Inferior parietal cortex (tissue), 1 donor: ENCODE results near the gene MCCC2.
"Not testable (repeated sequence)": the region's sequence is repeated elsewhere in the genome, so short reads cannot be mapped to it uniquely, and the experiment has no call there.

ENCODE experiments used
- DNase-seq: peaks from one replicate; pipeline ENCODE4 v3.0.0-alpha.2; 2016; ENCODE audit errors: extremely low spot score

Gene MCCC2

GRCh38 chr5:71597001-71597400, 9.9 kb downstream of the MCCC2 start:
- DNase-seq, result no peak

GRCh38 chr5:71600783-71601182, 13.6 kb downstream of the MCCC2 start:
- DNase-seq, result no peak

GRCh38 chr5:71601222-71602026, 14.3 kb downstream of the MCCC2 start:
- peak; percentile 55 for DNase-seq

DNA sequence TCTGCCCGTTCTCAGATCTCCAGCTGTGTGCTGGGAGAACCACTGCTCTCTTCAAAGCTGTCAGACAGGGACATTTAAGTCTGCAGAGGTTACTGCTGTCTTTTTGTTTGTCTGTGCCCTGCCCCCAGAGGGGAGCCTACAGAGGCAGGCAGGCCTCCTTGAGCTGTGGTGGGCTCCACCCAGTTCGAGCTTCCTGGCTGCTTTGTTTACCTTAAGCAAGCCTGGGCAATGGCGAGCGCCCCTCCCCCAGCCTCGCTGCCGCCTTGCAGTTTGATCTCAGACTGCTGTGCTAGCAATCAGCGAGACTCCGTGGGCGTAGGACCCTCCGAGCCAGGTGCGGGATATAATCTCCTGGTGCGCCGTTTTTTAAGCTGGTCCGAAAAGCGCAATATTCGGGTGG, 22.8 kb downstream of the MCCC2 start:
- not testable (repeated sequence) for DNase-seq

DNA sequence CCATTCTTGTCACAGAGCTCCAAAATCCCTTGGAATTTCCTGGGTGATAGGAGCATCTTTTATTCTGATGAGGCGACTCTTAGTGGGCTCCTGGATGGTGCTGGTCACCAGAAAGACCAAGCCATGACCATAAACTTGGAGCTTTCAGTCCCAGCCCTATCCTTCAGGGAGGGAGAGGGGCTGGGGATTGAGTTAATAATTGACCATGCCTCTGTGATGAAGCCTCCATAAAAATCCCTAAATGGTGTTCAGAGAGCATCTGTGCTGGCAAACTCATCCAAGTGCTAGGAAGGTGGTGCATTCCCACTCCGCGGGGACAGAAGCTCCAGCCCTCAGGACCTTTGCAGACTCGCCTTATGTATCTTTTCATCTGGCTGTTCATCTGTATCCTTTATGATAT, 28.7 kb downstream of the MCCC2 start:
- DNase-seq, result no peak

DNA sequence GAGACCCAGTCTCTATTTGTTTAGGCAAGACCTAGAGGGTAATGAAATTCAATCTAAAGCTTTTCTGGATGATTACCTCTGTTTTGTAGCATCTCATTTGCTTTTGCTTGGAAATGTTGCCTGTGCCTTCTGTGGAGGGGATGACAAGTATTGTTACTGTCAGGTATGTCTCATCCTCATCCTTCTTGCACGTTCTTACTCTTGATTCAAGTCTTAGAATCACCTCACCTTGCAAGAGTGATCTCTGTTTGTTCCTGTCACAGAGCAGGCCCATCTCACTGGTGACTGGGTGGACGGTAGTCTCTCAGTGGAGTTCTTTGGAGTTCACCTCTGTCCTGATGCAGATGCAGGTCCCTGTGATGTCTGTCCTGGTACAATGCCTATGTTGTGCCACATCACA, 33.5 kb downstream of the MCCC2 start:
- no peak for DNase-seq

- DNase-seq, result no peak
These were observed 34.1 kb downstream of the MCCC2 start for GRCh38 chr5:71621268-71621667.

DNA sequence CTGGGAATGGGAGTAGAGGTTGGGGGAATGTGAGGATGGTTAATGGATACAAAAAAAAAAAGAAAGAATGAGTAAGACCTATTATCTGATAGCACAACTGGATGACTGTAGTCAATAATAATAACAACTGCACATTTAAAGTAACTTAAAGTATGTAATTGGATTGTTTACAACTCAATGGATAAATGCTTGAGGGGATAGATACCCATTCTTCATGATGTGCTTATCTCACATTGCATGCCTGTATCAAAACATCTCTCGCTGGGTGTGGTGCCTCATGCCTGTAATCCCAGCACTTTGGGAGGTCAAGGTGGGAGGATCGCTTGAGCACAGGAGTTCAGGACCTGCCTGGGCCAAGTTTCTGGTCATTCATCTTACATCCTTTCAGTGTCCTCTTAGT, 34.6 kb downstream of the MCCC2 start:
- no peak for DNase-seq

DNA sequence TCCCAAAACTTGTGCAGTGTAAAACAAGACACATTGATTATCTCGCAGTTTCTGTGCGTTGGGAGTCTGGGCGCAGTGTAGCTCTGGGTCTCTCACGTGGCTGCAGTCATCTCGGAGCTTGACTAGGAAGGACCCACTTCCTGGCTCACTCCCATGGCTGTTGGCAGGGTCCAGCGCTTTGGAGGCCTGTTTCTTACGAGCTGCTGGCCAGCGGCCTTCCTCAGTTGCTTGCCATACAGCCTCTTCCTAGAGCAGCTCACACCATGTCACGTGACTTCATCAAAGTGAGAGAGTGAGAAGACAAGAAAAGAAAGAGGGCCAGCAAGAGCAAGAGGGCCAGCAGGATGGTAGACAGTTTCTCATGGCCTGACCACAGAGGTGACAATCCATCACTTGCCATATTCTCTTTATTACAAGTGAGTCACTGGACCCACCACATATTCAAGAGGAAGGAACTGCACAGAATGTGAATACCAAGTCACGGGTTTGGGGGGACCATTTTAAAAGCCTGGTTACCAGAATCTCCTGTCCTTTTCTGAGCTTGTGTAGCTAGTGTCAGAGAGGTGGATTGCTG, 36.2 kb downstream of the MCCC2 start:
- no peak for DNase-seq

- DNase-seq, result no peak
These were observed 42.8 kb downstream of the MCCC2 start for GRCh38 chr5:71629950-71630349.

GRCh38 chr5:71631070-71631469, 43.9 kb downstream of the MCCC2 start:
- no peak for DNase-seq

DNA sequence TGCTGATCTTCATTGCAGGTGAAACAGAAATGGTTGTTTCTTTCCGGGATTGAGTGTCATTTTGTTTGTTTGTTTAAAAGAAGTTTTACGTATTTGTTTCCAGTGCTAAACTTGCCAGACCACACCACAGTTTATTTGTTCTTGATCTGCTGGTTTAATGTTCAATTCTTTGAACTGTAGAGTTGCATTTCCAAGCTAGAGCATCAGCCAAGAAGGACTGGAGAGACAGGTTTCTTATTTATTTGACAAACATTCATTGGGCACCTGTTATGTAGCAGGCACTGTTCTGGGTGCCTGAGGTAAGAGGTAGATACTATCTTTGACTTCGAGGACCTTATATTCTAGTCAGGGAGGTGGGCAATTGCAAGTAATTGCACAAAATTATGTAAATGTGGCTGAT, 45.0 kb downstream of the MCCC2 start:
- no peak for DNase-seq

- no peak for DNase-seq
These were observed 46.4 kb downstream of the MCCC2 start for GRCh38 chr5:71633255-71634155.

- no peak for DNase-seq
These were observed 50.0 kb downstream of the MCCC2 start for GRCh38 chr5:71637133-71637532.

- DNase-seq, result no peak
These were observed 53.3 kb downstream of the MCCC2 start for GRCh38 chr5:71640408-71640807.

GRCh38 chr5:71645030-71645429, 57.9 kb downstream of the MCCC2 start:
- no peak for DNase-seq

DNA sequence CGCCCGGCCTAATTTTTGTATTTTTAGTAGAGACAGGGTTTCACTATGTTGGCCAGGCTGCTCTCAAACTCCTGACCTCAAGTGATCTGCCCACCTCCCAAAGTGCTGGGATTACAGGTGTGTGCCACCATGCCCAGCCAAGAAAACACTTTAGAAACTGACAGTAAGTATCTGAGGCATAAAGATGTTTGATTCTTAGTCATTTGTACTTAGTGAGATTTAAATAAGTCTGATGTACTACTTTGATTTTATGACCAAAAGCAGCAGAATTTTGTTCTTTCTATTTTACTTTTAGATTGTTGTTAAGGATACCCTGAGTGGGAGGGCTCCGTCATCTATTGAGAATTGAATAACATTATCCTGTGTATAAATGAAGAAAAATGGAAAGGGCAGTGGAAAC, 63.8 kb downstream of the MCCC2 start:
- DNase-seq, result not testable (repeated sequence)

DNA sequence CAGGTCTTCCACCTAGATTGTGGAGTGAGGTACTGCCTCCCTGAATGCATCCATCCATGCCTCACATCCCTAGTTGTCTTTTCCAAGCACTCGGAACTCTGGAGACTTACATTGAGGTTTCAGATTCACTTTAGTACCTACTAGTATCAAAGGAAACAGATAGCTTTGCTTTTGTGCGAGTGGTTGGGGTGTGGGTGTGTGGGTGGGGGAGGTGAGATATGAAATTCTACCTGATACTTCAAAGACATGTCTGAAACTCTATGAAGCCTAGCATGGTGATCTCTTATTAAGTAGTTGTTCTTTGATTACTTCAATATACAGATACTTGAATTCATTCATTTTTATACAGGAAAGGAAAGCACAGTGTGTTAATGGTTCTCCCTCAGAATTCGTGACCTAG, 64.4 kb downstream of the MCCC2 start:
- no peak for DNase-seq

DNA sequence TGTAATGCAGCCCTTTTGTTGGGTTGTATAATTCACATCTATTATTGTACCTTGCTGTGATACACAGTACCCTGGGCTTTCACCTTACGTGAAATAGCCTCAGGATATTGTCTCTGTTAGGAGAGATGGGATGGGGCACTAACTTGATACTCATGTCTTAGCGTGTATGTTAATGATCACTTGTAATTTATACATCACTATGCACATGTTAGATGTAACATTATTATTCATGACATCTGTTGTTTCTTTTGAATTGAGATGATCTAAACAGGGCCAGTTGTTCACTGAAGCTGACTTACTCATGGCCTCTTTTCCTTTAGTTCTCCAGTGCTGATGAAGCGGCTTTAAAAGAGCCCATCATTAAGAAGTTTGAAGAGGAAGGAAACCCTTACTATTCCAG, 65.2 kb downstream of the MCCC2 start:
- DNase-seq, result no peak

- no peak for DNase-seq
These were observed 65.8 kb downstream of the MCCC2 start for GRCh38 chr5:71652803-71653543.

GRCh38 chr5:71658916-71659662, 71.9 kb downstream of the MCCC2 start:
- DNase-seq, result no peak
